Smooth muscle cell (in vitro differentiated cells): ENCODE measurements around the gene GNG12. TPM values are rescaled to one million over a fixed set of nuclear protein-coding genes. Genes with fewer than 3 reads are reported as not detected.

Source experiments
- DNase-seq: peaks from one replicate; lab custom pipeline; 2025; ENCODE audit not compliant: unreplicated experiment; lab: John Stamatoyannopoulos, UW
- H2AFZ ChIP-seq: fragments of 200-600 bp; sonication (generic); 2 replicates; pipeline ENCODE4 v1.6.0; 2016; ENCODE audit warnings: antibody characterized with exemption, low read depth, mild to moderate bottlenecking
- H3F3A ChIP-seq: fragments of 200-600 bp; sonication (generic); 2 replicates; pipeline ENCODE4 v1.6.0; 2017; ENCODE audit warnings: antibody characterized with exemption, low read depth
- H3K27ac ChIP-seq: fragments of 200-600 bp; sonication (generic); 2 replicates; pipeline ENCODE4 v1.5.1; 2016; ENCODE audit warnings: low read depth, mild to moderate bottlenecking
- H3K27me3 ChIP-seq: fragments of 200-600 bp; sonication (generic); 2 replicates; pipeline ENCODE4 v1.6.1; 2016; ENCODE audit warnings: low read depth, mild to moderate bottlenecking
- H3K36me3 ChIP-seq: fragments of 200-600 bp; sonication (generic); 2 replicates; pipeline ENCODE4 v1.5.1; 2016; ENCODE audit warnings: low read depth
- H3K4me1 ChIP-seq: fragments of 200-600 bp; sonication (generic); 2 replicates; pipeline ENCODE4 v1.5.1; 2016; ENCODE audit warnings: low read depth
- H3K4me2 ChIP-seq: fragments of 200-600 bp; sonication (generic); 2 replicates; pipeline ENCODE4 v1.6.0; 2016; ENCODE audit warnings: mild to moderate bottlenecking
- H3K4me3 ChIP-seq: fragments of 200-600 bp; sonication (generic); 2 replicates; pipeline ENCODE4 v1.5.1; 2016; ENCODE audit warnings: mild to moderate bottlenecking
- H3K79me2 ChIP-seq: fragments of 200-600 bp; sonication (generic); 2 replicates; pipeline ENCODE4 v1.6.0; 2016; ENCODE audit warnings: low read depth, mild to moderate bottlenecking
- H3K9ac ChIP-seq: fragments of 200-600 bp; sonication (generic); 2 replicates; pipeline ENCODE4 v1.6.0; 2016; ENCODE audit warnings: low read depth
- H3K9me3 ChIP-seq: fragments of 200-600 bp; sonication (generic); replicated peaks from 2 replicates; pipeline ENCODE4 v1.5.1; 2016; ENCODE audit warnings: low read depth
- H4K20me1 ChIP-seq: fragments of 200-600 bp; sonication (generic); 2 replicates; pipeline ENCODE4 v1.6.0; 2016; ENCODE audit warnings: low read depth
- WGBS: methylation state at CpG from one replicate; pipeline ENCODE4 v1.1.7; 2016; ENCODE audit warnings: low lambda C conversion rate; 5-methylcytosine and 5-hydroxymethylcytosine counted together
- polyA plus RNA-seq: library from polyadenylated mRNA; unstranded; fragments of >200 nt; fragmentation: Nextera tagmentation; extraction: Ambion mirVana; gene quantifications from 2 replicates; pipeline ENCODE4 v1.2.1, GENCODE V29; 2016
- total RNA-seq: library from RNA; depleted of rRNA; stranded (reverse); fragments of >200 nt; gene quantifications from 2 replicates; pipeline ENCODE4 v1.2.3, GENCODE V29; 2014
- TF ChIP-seq, protein P1 (sequence below): fragments of 200-600 bp; sonication (generic); IDR thresholded peaks from 2 replicates; pipeline ENCODE4 v1.5.1; 2017; ENCODE audit warnings: borderline replicate concordance, mild to moderate bottlenecking, antibody characterized with exemption; ENCODE audit not compliant: insufficient read depth, poor library complexity, severe bottlenecking

GNG12 gene
- total and polyA plus RNA-seq, 2 experiments from 2014 or later = 54.6 to 86.6 TPM

DNA sequence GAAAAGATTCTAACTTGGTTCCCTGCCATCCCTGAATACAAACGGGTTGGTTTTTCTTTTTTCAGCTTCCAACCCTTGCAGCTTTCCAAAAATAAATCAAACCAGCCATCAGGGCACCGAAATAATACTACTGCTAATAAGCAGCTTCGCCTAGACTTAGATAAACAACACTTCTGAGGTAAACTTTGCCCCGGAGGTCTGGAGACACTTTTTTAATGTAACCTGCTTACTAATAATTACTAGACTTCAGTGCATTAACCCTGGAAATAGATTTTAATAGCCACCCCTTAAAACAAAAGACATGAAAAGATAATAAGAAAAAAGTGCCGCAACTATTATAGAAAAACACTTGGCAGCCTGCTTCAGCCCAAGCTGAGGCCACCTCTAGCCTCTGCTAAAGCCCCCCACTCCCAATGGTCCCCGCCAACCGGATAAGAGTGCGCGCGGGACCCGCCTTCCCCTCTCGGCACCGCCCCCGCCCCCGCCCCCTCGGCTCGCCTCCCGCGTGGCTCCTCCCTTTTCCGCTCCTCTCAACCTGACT, 148.7 kb downstream of the GNG12 start:
- peaks cover 30% of the 10 kb centered on the region for H3K4me1 ChIP-seq
- H3K27me3 ChIP-seq = no peaks in the 10 kb centered on the region
- no peak for DNase-seq
- TF ChIP-seq, protein P1, sequence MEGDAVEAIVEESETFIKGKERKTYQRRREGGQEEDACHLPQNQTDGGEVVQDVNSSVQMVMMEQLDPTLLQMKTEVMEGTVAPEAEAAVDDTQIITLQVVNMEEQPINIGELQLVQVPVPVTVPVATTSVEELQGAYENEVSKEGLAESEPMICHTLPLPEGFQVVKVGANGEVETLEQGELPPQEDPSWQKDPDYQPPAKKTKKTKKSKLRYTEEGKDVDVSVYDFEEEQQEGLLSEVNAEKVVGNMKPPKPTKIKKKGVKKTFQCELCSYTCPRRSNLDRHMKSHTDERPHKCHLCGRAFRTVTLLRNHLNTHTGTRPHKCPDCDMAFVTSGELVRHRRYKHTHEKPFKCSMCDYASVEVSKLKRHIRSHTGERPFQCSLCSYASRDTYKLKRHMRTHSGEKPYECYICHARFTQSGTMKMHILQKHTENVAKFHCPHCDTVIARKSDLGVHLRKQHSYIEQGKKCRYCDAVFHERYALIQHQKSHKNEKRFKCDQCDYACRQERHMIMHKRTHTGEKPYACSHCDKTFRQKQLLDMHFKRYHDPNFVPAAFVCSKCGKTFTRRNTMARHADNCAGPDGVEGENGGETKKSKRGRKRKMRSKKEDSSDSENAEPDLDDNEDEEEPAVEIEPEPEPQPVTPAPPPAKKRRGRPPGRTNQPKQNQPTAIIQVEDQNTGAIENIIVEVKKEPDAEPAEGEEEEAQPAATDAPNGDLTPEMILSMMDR = no peak
- peaks cover 7% of the 10 kb centered on the region for H3K79me2 ChIP-seq
- peaks cover 34% of the 10 kb centered on the region for H4K20me1 ChIP-seq
- H3K4me2 ChIP-seq = peak overlapping the region; percentile 84
- H2AFZ ChIP-seq = peak overlapping the region; percentile 6
- peak overlapping the region; percentile 93 for H3K4me3 ChIP-seq
- 9% methylated on average over 20 of the region's 20 CpGs for WGBS
- no peaks in the 10 kb centered on the region for H3K36me3 ChIP-seq
- H3F3A ChIP-seq = peaks cover 27% of the 10 kb centered on the region
- H3K9ac ChIP-seq = peak overlapping the region; percentile 84
- H3K27ac ChIP-seq = peak overlapping the region; percentile 99
- no peaks in the 10 kb centered on the region for H3K9me3 ChIP-seq

DNA sequence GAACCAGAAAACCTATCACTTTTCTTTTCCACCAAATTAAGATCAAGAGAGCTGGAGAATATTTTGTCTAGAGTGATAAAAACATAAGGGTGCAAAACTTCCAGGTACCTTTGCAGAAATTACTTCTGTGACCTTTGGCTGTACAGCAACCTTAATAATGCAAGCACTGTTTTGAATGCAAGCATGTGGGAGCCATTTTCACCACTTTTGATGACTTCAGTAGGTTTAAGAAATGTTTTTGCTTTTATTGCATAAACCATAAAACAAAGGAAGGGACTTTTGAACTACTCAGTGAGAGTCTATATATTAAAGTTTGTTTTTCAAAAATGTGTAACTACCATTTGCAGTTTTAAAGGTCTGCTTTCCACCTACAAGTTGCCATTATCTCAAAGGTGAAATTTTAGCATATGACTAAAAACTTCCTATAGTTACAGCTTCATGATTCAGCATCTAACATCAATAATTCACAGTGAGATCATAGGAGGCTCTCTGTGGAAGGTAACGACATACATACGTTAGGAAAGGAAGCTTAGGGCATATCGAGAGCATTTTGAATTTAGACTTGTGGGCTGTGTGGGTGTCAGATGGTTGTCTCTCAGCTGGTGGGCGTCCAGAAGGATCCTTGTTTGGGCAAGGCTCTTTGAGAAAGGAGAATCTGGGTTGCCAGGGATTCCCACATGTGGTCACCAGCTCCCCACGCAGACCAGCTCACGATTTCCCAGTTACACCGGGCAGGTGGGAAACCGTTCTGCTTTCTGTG, 149.3 kb downstream of the GNG12 start:
- H3K4me3 ChIP-seq = peak overlapping the region; percentile 93
- TF ChIP-seq, protein P1 = no peak
- peaks cover 7% of the 10 kb centered on the region for H3K79me2 ChIP-seq
- H4K20me1 ChIP-seq = peaks cover 32% of the 10 kb centered on the region
- H3K9ac ChIP-seq = peak overlapping the region; percentile 84
- peak overlapping the region; percentile 84 for H3K4me2 ChIP-seq
- H3K27ac ChIP-seq = peak overlapping the region; percentile 99
- 36% methylated on average over 8 of the region's 8 CpGs for WGBS
- no peaks in the 10 kb centered on the region for H3K9me3 ChIP-seq
- H3K4me1 ChIP-seq = peaks cover 30% of the 10 kb centered on the region
- DNase-seq = no peak
- peak overlapping the region; percentile 6 for H2AFZ ChIP-seq
- peaks cover 27% of the 10 kb centered on the region for H3F3A ChIP-seq
- no peaks in the 10 kb centered on the region for H3K36me3 ChIP-seq
- no peaks in the 10 kb centered on the region for H3K27me3 ChIP-seq

DNA sequence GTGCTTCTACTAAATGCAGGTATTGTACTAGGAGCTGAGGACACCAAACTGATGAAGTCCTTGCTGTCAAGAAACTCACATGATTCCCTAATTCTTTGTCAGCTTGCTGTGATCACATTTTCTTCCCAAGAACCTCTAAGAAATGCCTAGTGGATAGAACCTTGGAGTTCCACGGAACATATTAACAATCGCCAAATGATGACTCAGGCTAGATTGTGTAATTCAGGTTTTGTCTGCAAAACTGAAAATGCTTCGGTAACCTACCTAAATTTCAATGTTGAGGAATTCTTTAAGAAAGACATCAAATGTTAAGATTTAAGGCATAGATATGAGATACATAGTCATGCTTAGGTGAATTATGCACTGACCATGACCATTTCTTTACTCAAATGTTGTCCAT, 150.0 kb downstream of the GNG12 start:
- H3K4me2 ChIP-seq = peak overlapping the region; percentile 84
- 42% methylated on average over 3 of the region's 3 CpGs for WGBS
- no peaks in the 10 kb centered on the region for H3K36me3 ChIP-seq
- H2AFZ ChIP-seq = no peak overlapping the region
- H3K9ac ChIP-seq = peak overlapping the region; percentile 51
- H3K4me1 ChIP-seq = peaks cover 27% of the 10 kb centered on the region
- H3K27me3 ChIP-seq = no peaks in the 10 kb centered on the region
- H3K27ac ChIP-seq = peak overlapping the region; percentile 99
- no peaks in the 10 kb centered on the region for H3K9me3 ChIP-seq
- peaks cover 27% of the 10 kb centered on the region for H3F3A ChIP-seq
- TF ChIP-seq, protein P1 = no peak
- H4K20me1 ChIP-seq = peaks cover 26% of the 10 kb centered on the region
- no peak for DNase-seq
- H3K4me3 ChIP-seq = no peak overlapping the region
- H3K79me2 ChIP-seq = peaks cover 7% of the 10 kb centered on the region
